GM12865 (cell line): ENCODE results near the gene SUGCT.
"Not testable (repeated sequence)": the region's sequence is repeated elsewhere in the genome, so short reads cannot be mapped to it uniquely, and the experiment has no call there.

Source experiments
- DNase-seq: peaks from one replicate; pipeline ENCODE4 v3.0.0; 2010; ENCODE audit warnings: low read depth
- H3K4me3 ChIP-seq: 2 replicates; pipeline ENCODE4 v1.5.1; 2011; ENCODE audit warnings: mild to moderate bottlenecking, low read depth, low read length, control low read depth
- TF ChIP-seq, protein P1 (sequence below): IDR thresholded peaks from 2 replicates; pipeline ENCODE4 v1.5.1; 2011; ENCODE audit warnings: low read length, control low read depth, low read depth, inconsistent platforms; ENCODE audit not compliant: insufficient read depth; ENCODE audit errors: missing control alignments

SUGCT gene

GRCh38 chr7:40267583-40267982 lies 132.8 kb downstream of the SUGCT start:
- no peak overlapping the region for H3K4me3 ChIP-seq
- TF ChIP-seq, protein P1, sequence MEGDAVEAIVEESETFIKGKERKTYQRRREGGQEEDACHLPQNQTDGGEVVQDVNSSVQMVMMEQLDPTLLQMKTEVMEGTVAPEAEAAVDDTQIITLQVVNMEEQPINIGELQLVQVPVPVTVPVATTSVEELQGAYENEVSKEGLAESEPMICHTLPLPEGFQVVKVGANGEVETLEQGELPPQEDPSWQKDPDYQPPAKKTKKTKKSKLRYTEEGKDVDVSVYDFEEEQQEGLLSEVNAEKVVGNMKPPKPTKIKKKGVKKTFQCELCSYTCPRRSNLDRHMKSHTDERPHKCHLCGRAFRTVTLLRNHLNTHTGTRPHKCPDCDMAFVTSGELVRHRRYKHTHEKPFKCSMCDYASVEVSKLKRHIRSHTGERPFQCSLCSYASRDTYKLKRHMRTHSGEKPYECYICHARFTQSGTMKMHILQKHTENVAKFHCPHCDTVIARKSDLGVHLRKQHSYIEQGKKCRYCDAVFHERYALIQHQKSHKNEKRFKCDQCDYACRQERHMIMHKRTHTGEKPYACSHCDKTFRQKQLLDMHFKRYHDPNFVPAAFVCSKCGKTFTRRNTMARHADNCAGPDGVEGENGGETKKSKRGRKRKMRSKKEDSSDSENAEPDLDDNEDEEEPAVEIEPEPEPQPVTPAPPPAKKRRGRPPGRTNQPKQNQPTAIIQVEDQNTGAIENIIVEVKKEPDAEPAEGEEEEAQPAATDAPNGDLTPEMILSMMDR, result no peak
- DNase-seq, result no peak

- not testable (repeated sequence) for H3K4me3 ChIP-seq, DNase-seq
These were observed 134.0 kb downstream of the SUGCT start for GRCh38 chr7:40268810-40269209.

DNA sequence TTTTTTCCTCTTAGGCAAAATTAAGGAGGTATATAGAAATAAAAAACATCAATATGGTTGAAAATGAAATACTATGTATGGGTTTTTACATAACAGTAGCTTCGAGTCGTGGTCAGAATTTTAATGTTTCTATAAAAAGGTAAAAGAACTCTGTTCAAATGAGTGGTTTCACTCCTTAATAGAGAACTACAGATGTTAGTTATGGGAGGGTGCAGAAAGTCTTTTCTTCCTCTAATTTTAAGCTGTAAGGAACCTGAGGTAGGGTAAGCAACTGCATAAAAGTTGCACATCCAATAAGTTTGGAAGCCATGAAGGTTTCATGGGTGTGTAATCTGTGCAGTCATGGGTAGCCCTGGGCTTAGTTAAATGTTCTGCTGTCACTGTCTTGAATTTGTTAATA lies 141.3 kb downstream of the SUGCT start:
- no peak overlapping the region for H3K4me3 ChIP-seq
- DNase-seq, result no peak
- TF ChIP-seq, protein P1, result no peak

GRCh38 chr7:40279991-40280390 lies 145.2 kb downstream of the SUGCT start:
- TF ChIP-seq, protein P1, result no peak
- DNase-seq, result no peak
- H3K4me3 ChIP-seq, result no peak overlapping the region

DNA sequence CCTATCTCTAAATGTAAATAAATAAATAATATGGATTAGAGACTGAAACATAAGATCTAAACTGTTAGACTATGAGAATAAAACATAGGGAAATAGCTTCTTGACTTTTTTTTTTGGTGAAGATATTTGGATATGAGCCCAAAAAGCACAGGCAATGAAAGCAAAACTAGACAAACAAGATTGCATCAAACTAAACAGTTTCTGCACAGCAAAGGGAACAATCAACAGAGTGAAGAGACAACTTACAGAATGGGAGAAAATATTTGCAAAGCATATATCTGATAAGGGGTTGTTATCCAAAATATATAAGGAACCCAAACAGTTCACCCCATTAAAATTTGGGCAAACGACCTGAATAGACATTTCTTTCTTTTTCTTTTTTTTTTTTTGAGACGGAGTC lies 148.1 kb downstream of the SUGCT start:
- no peak for DNase-seq
- H3K4me3 ChIP-seq, result no peak overlapping the region
- TF ChIP-seq, protein P1, result no peak

GRCh38 chr7:40283391-40283790 lies 148.6 kb downstream of the SUGCT start:
- no peak overlapping the region for H3K4me3 ChIP-seq
- DNase-seq, result no peak
- TF ChIP-seq, protein P1, result no peak

- DNase-seq, result no peak
- H3K4me3 ChIP-seq, result no peak overlapping the region
- TF ChIP-seq, protein P1, result no peak
These were observed 154.0 kb downstream of the SUGCT start for GRCh38 chr7:40288827-40289226.

GRCh38 chr7:40297741-40298311 lies 163.0 kb downstream of the SUGCT start:
- no peak overlapping the region for H3K4me3 ChIP-seq
- DNase-seq, result no peak

More at GRCh38 chr7:40297741-40298311, 163.0 kb downstream of the SUGCT start:
- TF ChIP-seq, protein P1, result no peak
